Activated T-cell treated with anti-CD3 and anti-CD28 coated beads for 4 hours (primary cell): ENCODE measurements around the gene ITIH5.
A peak's percentile ranks its signal among the peaks of the same experiment; 100 is the strongest.
"Not testable (repeated sequence)": the region's sequence is repeated elsewhere in the genome, so short reads cannot be mapped to it uniquely, and the experiment has no call there.

Source experiments
- DNase-seq: peaks from one replicate; pipeline ENCODE4 v3.0.0-alpha.2; 2020

Gene ITIH5

GRCh38 chr10:7687228-7687907 is 20.6 kb upstream of the ITIH5 start:
- peak; percentile 61 for DNase-seq

DNA sequence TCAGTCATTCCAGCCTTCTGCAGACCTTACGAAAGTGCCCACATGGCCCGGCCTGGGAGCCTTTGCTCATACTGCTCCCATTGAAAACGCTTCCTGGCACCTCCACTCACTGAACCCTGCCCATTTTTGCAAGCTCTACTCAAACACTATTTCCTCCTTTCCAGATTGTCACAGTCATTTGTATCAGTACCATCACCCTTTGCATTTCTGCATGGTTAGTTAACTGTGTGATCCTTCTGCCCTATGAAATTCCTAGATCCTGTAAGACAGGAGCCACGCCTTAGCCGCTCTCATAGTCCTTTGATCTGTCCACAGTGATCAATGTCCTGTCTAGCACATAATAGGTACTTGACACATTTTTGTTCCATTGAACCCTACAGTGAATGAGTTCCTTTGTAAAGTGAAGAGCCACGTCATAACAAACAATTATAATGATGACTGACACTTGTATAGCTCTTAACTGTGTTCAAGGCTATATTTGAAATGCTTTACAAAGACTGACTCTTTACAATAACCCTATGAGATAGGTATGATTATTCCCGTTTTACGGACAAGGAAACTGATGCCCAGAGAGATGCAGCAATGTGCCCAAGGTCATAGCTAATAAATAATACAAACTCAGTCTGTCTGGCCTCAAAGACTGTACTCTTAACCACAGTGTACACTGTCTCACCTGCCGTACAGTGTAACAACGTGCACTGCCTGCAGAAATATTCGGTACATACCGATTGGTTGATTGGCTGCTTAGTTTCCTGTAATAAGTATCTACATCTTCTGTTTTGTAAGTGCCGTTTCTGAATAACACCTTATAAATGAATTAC is 19.8 kb upstream of the ITIH5 start:
- no peak for DNase-seq

GRCh38 chr10:7680078-7680477 is 13.3 kb upstream of the ITIH5 start:
- DNase-seq, result not testable (repeated sequence)

DNA sequence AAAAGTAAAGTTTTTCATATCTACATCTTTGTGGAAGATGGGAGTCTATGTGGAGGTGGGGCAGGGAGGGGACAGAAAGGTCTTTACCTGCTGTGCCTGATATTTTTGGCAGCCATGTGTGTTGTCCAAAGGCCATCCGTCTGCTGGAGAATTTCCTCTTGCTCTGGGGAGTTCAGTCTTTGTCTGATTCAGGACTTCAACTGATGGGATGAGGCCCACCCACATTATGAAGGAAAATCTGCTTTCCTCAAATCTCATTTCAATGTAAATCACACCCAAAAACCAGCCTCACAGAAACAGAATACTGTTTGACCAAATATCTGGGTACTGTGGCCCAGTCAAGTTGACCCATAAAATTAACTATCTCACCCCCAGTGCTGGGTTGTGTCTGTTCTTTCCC is 12.5 kb upstream of the ITIH5 start:
- no peak for DNase-seq

- DNase-seq, result no peak
Observed at GRCh38 chr10:7672341-7673134, 5.8 kb upstream of the ITIH5 start.

DNA sequence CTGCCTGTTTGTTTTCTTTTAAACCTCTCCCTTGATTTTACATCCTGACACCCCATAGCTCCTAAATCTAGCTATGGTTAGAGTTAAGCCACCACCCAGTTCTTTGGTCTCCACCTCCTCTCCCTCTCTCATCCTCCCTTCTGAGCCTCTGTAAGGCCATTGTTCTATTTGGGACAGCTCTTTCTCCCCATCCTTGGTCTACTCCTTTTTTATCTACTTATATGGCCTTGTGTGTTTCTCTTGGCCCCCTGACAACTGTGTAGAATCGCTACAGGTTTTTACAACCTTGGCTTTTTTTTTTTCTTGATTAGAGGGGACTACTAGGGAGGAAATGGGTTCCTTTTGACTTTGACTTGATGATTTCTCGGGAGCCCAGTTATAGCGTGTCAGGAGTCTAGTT is 3.4 kb upstream of the ITIH5 start:
- no peak for DNase-seq

DNA sequence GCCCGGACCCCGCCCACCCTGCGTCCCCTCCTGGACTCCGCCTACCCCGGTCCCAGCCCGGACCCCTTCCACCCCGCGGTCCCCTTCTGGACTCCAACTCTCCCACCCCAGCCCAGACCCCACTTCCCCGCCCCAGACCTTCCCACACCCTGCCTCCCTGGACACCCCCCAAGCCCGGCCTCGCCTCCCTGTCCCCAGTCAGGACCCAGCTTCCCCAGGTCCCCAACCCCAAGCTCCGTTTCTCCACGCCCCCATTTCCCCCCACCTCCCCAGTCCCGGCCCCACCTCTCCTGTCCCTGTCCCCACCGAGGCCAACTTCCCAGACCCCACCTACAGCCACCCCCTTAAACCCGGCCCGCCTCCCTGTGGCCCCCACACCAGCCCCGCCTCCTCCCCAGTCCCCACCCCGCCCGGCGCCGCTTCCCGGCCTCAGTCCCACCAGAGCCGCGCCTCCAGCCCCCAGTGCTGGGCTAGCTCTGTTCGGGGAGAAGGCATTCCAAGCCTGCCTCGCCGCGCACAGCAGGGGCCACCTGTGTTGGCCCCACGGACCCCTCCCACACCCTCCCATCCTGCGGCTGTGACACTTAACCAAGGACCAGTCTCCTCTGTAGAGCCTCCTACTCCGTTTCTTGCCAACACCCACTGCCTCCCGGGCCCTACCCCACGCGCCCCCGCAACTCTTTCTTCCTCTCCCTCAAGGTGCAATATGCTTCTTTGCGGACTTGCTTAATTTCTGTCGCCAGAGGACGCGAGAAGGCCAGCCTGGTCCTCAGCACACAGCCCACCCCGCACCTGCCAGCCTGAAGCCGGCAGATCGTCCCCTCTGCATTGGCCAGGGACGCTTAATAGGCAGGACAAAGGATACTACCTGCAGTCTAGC is 736 bp upstream of the ITIH5 start:
- peak; percentile 3 for DNase-seq

DNA sequence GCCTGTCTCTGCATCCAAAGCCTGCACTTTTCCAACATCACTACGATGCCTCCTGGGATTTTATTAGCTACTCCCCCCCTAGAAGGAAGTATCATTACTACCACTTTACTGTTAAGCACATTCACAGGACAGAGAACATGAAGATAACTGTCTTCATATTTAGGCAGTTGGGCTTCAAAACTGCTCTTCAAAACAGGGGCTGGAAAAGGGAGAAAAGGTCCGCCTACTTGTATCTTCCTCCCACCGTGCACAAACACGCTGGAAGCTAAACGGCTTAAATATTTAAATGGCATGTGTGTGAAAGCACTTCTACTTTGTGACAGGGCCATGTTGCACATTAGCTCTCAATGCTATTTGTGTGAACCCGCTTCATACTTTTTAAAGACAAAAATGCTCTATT is 999 bp downstream of the ITIH5 start:
- DNase-seq, result no peak

GRCh38 chr10:7664707-7665106 is 2.1 kb downstream of the ITIH5 start:
- DNase-seq, result no peak

GRCh38 chr10:7662522-7662921 is 4.2 kb downstream of the ITIH5 start:
- DNase-seq, result no peak

- DNase-seq, result no peak
Observed at GRCh38 chr10:7659560-7659959, 7.2 kb downstream of the ITIH5 start.

- DNase-seq, result no peak
Observed at GRCh38 chr10:7657552-7657951, 9.2 kb downstream of the ITIH5 start.

DNA sequence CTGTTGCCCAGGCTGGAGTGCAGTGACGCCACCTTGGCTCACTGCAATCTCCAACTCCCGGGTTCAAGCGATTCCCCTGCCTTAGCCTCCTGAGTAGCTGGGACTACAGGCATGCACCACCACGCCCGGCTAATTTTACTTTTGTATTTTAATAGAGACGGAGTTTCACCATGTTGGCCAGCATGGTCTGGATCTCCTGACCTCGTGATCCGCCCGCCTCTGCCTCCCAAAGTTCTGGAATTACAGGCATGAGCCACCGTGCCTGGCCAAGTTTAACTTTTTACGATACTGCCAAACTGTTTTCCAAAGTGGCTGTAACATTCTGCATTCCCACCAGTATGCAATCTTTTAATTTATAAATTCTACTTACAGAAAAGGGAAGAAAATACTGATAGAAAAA is 9.7 kb downstream of the ITIH5 start:
- DNase-seq, result not testable (repeated sequence)

DNA sequence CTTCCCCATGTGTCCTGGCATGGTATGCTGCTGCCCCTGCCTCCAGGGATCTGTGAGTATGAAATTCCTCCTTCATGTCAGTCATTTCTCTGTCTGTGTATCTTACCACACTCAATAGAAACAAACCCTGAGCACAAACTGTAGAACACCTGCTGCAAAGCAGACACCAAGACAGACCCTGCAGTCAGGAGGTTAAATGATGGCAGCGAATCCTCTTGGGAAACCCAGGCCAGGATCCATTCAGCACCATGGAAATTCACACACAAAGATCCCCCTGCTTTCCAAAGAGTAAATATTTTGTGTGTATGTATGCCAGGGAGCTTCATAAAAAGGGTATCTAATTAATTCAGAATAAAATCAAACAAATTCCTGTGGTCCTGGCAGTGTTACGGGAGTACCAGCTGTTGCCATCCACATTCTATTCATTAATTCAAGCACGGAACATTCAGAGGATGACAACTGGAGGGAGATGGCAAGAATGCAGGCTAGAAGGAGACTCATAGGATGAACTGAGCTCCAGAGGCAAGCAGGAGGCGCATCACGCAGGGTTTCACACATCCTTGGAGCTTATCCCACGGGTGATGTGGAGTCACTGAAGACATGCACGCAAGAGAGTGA is 14.8 kb downstream of the ITIH5 start:
- no peak for DNase-seq

DNA sequence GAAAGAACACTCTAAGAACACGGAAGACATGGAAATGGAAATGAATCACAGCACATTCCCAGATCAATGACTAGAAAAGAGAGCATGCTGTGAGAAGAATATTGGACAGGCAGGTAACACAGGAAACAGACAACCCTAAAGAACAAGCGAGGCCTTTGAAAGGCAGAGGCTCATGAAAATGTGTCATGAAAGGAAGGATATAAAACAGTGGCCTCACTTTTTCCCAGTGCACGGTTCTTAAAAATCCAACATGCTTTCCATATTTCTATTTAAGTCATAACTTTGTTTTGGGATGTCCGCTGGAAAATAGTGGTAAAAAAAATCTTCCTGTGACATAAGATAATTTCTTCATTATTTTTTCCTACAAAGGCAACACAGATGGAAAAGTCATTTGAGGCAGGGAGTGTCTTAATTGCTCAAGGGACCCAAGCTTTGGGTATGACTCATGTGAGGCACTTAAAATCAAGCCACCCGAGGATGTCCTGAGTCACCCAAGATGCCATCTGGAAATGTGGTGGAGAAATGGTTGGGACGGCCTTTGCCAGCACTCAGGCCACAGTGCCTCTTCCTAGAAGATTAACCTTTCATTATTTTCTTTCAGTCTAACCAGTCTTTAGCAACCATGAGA is 17.0 kb downstream of the ITIH5 start:
- no peak for DNase-seq

- DNase-seq, result no peak
Observed at GRCh38 chr10:7647062-7647664, 19.6 kb downstream of the ITIH5 start.

DNA sequence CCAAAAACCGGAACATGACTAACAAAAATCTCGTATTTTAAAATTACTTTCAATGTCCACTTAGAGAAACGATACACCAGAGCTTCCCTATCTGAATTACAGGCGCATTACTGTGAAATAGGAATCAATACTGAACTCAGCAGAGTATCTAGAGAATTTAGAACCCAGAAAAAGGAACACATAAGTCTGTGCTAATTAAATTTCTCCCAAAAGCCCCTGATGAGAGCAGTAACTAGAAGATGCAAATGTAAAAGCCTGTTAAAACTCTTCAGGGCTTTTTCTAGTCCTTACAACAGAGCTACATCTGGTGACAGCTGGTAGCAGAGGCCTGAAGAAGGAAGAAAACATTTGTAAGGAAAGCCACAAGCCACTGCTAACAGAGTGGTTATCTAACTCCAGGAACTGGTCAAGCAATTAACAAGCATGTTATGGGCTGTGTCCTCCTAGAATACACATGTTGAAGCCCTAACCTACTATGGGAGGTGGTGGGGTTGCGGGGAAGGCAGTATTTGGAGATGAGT is 24.2 kb downstream of the ITIH5 start:
- no peak for DNase-seq

GRCh38 chr10:7635408-7636125 is 31.2 kb downstream of the ITIH5 start:
- no peak for DNase-seq

GRCh38 chr10:7634142-7634894 is 32.4 kb downstream of the ITIH5 start:
- DNase-seq, result no peak

DNA sequence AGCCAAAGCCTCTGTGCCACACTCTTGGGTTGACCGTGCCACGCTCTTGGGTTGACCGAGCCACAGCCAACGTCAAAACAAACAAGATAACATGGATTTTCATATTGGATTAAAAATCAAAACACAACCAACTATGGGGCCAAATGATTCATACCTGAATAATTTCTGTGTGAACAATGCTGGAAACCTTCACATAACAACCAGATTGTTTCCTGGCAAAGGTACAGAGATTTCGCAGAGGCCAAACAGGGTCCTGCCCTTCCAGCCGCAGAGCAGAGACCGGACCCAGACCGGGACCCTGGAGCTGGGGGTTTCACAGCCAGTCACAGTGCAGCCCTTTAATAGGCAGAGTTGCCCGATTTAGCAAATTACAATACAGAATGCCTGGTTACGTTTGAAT is 40.5 kb downstream of the ITIH5 start:
- no peak for DNase-seq
